SKM-1 treated with dmso at 0.1 percent for 144 hours (cell line): ENCODE measurements around the gene MESP1.

Source experiments
- DNase-seq: peaks from one replicate; lab custom pipeline; 2025; ENCODE audit not compliant: unreplicated experiment; lab: John Stamatoyannopoulos, UW

MESP1 gene

DNA sequence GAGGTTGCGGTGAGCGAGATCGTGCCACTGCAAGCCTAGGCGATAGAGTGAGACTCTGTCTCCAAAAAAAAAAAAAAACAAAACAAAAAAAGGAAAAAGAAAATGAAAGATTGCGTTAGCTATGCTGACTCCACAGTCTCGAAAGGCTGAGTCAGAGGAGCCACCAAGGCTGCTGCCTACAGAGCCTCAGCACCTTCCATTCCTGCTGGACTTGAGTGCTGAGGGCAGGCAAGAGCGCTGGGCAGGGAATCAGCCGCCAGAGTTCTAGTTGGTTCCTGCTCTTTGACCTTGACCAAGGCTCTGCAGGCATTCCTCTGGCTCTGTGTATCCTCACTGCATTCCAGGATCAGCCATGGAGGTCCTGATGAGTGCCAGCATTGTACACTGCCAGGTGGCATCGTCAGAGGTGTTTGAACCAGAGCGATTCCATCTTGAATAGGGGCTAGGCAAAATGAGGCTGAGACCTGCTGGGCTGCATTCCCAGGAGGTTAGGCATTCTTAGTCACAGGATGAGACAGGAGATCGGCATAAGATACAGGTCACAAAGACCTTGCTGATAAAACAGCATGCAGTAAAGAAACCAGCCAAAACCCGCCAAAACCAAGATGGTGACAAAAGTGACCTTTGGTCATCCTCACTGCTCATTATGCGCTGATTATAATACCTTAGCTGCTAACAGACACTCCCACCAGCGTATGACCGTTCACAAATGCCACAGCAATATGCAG, 31.0 kb upstream of the MESP1 start:
- DNase-seq = no peak

DNA sequence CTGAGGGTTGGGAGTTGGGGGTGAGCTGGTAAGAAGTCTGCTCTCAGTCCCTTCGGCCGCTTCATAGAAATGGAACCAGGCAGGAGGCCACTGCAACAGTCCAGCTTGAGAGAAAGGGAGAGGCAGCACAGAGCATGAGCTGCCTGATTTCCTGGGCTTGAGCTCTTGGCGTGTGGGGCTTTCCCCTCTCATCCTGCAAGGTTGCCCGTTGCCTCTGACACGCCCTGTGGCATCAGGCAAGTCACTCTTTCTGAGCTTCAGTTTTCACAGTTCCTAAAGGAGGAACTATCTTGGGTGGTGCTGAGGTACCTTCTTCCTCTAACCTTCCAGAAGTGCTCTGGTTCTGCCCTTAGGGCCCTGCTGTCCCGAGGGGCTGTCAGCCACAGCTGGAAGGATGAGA, 30.0 kb upstream of the MESP1 start:
- DNase-seq = peak; percentile 42

DNA sequence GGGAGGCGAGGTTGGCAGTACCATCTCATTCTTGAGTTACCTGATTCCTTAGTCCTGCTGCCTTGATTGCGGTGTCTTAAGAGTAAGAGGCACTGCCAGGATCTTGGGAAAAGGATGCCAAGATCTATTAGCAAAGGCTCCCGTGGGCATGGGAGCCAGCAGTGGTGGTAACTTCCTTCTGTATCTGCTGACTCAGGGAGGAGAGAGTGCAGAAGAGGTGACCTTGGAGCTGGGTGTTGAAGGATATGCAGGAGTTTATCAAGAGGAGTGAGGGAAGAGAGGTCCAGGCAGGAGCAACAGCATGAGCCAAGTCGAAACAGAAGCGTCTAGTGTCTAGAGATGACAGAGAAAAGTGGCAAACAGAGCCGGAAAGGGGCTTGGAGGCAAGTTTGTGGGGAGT, 29.6 kb upstream of the MESP1 start:
- DNase-seq = no peak

DNA sequence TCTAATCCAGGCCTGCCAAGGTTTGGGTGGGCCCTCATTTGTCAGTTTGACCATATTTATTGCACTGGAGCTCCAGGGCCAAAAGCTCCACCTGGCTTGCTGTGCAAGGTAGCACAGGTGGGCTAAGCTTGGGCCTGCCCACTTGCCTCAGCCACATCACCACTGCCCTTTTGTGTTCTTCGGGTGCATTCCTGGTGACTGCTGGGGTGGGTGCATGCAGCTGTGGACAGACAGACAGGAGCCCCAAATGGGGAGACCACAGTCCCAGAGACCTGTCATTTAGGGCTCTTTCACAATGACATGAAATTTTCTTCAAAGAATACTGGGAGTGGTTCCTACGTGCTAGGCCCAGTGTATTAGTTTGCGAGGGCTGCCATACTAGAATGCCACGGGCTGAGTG, 27.8 kb upstream of the MESP1 start:
- DNase-seq = no peak

DNA sequence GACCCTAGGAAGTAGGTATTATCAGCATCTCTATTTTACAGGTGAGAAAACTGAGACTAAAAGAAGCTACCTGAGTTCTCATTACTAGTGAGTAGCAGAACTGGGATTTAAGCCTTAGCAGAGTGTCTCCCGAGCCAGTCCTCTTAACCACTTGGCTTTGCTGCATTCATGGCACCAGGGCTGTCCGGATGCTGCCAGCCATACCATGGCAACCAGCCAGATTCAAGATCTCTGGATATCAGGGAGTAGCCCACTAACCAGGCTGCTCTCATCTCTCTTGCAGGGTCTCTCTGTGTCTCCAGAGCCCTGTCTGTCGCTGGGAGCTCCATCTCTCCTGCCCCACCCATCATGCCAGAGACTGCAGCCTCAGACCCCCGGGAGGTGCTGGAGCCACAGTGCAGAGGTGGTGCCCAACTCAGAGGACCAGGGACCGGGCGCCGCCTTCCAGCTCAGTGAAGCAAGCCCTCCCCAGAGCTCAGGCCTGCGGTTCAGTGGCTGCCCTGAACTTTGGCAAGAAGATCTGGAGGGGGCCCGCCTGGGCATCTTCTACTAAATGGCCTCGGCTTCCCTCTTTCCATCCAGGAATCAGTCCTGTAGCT, 26.8 kb upstream of the MESP1 start:
- no peak for DNase-seq

DNA sequence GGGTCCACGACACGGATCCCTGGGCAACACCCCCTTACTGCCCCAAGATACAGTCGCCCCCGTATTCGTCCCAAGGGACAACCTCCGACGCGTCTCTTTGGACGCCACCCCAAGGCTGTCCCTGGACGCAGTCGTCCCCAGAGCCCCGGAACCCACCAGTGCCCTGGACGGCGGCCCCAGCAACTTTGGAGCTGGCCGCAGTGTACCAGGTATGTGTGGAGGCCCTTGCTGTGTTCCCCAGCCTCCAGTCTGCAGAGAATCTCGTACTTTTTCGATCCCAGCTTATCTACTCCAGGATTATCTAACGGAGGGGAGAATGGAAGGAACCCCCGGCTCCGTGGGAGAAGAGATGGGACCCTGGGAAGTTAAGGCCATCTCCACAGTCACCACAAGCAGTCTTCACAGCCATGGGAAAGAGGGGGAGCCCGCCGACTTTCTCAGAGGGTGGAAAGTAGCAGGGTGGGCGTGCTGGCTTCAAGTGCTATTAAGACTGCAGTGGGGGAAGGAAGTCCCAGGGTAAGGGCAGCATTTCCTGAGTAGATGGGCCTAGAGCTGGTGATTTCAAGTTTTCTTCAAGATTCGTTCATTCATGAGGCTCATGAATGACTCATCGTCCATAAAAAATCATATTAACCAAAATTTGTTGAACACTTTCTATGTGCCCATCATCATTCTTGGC, 26.2 kb upstream of the MESP1 start:
- DNase-seq = no peak

DNA sequence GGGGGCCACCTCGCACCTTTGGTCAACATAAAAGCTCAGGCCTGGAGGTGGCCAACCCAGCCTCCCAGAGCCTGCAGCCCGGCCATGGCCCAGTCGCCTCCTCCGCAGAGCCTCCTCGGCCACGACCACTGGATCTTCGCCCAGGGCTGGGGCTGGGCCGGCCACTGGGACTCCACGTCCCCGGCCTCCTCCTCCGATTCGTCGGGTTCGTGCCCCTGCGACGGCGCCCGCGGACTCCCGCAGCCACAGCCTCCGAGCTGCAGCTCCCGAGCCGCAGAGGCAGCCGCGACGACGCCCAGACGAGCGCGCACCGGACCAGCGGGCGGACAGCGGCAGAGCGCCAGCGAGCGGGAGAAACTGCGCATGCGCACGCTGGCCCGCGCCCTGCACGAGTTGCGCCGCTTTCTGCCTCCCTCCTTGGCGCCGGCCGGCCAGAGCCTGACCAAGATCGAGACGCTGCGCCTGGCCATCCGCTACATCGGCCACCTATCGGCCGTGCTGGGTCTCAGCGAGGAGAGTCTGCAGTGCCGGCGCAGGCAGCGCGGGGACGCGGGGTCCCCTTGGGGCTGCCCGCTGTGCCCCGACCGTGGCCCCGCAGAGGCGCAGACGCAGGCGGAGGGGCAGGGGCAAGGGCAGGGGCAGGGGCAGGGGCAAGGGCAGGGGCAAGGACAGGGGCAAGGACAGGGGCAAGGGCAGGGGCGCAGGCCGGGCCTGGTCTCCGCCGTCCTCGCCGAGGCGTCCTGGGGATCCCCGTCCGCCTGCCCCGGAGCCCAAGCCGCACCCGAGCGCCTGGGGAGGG, 25.4 kb upstream of the MESP1 start, which contains the start of gene MESP2:
Gene MESP2 (plus strand): TSS at position 59 of the 799 bp plus-strand sequence. CDS start 26 bp downstream, at position 85.
- peak; percentile 15 for DNase-seq

DNA sequence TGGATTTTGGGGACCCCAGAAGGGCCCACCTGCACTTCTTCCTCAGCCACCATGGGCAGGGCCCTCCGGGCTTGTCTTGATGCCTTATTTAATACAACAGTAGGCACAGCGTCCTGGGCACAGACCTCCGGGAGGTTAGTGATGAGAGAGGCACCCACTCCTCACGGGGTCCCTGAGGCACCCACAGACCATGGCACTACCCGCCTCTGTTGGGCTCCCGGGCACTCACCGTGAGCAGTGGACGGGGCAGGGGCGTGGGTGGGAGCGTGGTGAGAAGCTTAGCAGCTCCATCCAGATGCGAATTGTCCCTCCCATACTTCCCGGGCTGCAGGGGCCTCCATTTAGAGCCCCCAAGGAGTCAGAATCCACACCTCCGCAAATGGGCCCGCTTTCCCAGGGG, 24.8 kb upstream of the MESP1 start:
- DNase-seq = no peak

DNA sequence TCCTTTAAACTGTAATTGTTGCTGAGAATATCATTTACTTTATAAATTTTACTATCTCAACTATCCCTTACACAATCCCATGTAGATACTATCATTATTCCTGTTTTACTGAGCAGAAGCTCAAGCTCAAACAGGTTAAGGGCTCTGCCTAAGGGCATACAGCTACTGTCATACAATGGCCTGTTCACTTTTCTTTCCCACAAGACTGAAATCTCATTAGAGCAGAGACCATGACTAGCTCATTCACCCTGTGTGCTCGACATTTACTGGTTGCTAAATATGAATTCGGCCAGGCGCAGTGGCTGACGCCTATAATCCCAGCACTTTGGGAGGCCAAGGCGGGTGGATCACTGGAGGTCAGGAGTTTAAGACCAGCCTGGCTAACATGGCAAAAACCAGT, 23.4 kb upstream of the MESP1 start:
- DNase-seq = no peak

DNA sequence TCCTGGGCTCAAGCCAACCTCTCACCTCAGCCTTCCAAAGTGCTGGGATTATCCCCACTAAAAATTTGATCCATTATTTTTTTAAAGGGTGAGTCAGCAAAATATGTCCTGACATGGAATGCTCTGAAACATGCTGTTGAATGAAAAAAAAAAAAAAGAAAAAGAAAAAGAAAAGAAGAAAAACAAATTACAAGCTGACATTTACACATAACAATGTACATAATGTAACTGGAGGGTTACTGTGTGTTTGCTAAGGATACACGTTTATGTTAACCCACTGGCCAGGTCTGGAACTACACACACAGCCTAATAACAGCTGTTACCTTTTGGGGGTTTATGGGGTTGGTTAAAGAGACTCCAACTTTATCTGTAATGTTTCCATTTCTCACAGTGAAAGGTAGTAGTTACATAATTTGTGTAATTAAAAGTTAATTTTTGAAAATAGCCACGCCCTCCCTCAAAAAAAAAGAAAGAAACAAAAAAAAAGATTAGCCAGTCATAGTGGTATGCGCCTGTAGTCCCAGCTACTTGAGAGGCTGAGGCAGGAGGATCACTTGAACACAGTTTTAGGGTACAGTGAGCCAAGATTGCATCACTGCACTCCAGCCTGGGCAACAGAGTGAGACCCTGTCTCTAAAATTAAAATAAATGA, 22.0 kb upstream of the MESP1 start:
- DNase-seq = no peak

DNA sequence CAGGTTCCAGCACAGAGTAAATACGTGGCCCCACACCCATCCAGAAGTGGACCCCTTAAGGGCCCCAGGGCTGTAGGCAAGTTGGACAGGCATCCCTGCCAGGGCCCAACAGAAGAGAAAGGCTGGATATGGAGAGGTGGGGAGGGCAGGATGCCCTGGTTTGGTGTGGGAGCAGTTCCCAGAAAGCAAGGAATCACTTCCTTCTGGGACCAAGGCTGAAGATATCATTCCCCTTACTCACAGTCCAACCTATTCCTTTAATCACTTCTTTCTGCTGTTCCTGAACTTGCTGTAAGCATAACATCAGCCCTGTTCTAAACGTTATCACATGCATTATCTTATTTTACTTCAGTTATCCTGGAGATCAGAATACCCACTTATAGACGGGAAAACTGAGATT, 19.0 kb upstream of the MESP1 start:
- DNase-seq = no peak

DNA sequence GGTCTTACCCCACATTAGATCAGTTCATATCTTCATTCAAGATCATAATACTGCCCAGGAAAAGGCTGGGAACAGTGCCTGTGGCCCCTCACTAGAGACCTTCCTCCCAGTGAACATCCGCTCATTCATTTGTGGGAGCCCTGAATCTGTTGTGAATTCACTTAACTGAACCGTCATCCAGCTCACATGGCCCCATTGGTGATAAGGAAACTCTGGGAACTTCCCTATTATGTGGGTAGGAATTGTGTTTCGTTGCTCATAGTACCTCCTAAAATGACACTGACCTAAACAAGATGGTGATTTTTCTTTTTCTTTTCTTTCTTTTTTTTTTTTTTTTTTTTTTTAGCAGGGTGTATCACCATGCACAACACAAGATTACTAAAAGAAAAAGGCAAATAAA, 18.3 kb upstream of the MESP1 start:
- no peak for DNase-seq

DNA sequence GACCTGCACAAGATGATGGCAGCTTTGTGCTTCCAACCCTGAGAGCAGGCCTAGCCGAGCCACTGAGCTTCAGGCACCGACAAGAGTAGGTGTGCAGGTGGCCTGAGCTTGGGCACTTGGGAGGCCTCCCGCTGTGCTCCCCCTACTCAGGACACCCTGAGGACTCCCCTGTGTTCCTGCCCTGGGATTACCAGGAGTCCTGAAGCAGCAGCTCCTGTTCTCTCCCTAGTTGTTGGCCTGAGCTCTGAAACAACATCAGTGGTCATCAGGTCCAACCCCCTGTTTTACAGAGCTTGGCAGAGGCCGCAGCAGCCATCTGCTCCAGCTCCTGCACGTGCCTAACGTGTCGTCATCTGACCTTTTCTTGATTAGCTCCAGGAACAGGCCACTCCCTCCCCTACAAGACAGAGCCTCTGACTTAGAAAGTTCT, 17.0 kb upstream of the MESP1 start:
- DNase-seq = no peak

DNA sequence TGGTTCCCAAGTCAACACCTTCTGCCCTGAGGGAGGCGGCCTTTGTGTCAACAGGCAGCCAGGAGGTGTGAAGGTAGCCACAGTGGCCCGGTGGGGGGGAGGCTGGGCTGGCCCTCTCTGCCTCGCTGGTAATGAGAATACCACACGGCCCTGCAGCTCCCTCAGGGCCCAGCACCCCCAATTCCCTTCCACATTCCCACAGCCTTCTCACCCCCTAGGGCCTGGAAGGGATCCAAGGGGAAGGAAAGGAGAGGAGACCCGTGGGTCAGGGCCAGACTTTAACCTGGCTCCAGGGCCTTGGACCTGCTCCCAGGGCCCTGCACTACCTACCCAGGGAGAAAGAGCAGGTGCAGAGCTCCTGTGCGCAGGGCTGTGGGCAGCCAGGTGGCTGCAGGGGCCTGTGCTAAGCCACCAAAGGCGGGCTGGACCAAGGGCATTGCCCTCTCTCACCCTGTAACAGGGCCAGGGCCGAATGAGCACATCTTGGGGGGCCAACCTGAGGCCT, 16.4 kb upstream of the MESP1 start:
- no peak for DNase-seq

DNA sequence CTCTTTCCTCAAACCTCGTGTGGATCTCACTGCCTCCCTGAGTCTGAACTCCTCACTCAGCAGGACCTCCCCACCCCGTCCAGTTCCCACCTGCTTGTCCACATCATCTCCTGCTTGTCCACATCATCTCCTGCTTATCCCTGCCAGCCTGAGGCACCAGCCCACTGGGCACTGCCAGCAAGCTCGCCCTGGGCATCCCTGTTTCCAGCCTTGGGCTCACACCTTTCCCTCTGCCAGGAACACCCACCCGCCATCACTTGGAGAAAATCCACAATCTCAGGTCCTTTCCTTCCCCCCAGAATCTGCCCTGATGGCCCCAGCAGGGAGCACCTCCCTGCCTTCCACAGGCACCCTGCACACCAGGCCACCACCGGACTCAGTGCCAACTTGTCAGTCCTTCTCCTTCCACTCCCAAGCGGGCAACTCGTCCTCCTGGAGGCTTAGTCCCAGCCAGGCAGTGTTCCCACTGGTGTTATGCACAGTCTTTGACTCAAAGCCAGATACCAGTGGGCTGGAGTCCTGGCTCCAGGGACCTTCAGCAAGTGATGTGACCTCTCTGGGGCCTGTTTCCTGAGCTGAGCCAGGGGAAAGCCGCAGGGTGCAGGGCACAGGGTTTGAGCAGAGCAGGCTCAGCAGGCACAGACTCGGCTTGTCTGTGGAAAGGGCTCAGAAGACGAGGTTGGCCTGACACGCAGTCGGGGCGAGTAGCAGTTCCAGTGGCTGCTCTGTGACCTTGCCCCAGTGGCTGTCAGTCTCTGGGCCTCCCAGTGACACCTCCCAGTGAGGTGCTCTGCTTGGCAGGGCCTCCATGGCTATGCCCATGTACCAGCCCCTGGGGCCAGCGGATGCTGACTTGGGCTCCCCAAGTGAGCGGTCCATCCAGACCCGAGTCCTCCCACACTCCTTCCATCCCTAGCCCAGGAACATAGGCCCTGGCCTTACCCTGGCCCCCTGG, 15.6 kb upstream of the MESP1 start:
- no peak for DNase-seq

DNA sequence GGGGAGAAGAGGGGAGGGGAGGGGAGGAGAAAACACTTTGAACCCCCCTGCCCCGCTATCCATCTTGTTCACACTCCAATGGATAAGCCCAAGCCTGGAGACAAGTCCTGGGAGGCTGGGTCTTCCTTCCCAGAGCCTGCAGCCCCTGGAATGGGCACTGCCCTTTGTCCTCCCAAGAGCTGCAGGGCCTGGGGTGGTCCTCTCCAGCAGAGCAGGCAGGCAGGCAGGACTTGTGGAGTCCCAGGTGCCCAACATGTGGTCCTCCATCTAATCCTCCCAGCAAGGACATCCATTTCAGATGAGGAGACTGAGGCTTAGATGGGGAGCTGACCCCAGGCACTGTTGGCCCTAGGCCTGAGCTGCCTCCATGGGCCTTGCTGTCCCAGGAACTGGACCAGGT, 14.6 kb upstream of the MESP1 start:
- DNase-seq = no peak

DNA sequence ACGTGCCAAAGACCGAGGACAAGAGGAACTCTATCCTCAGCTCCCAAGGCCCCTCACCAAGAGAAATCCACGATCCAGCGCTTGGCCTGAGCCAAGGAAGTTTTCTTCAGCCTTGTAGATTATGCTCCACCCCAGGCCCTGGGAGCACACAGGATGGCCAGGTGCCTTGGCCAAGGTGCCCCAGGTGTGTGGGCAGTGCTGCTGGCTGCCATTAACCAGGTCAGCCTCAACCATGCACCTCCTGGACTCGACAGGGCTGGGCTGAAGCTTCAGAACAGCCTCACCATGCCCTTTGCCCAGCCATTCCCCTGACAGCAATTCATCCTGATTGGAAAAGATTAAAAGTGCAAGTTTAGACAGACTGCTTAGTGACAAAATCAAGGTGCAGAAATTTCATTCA, 10.9 kb upstream of the MESP1 start:
- DNase-seq = no peak

DNA sequence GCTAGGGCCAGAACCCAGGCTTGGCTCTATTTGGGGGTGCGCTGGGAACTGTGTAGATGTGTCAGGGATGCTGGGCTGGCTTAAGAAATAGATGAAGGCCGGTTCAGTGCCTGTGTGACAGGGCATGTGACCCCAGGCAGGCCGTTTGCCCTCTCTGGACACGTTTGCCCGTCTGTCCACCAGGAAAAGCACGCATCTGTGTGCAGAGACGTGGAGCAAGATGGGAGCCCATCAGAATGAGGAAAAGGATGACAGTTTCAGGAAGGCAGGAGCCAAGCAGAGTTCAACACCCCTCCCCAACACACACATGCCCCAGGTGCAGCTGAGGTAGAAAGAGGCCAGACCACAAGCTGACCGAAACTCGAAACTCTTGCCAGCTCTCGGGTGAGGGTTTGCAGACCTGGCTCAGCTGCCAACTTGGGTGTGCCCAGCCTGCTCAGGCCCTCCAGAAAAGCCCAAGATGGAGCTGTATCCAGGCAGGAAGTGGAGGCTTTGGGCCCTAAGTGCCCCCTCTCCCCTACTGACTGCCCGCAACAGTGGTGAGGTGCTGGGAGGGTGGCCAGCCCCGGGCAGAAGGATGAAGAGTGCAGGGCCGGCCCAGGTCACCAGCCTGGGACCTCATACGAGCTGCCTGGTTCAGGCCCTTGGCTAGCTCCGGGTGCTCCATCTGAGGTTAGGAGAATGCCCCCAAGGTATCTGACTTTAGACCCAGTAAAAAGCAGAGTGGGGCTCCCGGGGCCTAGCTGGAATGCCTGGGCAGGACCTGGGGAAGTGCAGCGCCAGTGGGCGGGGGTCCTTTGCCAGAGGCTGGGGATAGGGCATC, 10.2 kb upstream of the MESP1 start:
- no peak for DNase-seq
